ENCODE measurements around the gene HOXA3. TPM values are rescaled to one million over a fixed set of nuclear protein-coding genes. Genes with fewer than 3 reads are reported as not detected.
A peak's percentile ranks its signal among the peaks of the same experiment; 100 is the strongest.

Gene HOXA3
- total RNA-seq, 8 experiments from 2014 or later: 1.4 to 38.6 (median 18.7) TPM

DNA sequence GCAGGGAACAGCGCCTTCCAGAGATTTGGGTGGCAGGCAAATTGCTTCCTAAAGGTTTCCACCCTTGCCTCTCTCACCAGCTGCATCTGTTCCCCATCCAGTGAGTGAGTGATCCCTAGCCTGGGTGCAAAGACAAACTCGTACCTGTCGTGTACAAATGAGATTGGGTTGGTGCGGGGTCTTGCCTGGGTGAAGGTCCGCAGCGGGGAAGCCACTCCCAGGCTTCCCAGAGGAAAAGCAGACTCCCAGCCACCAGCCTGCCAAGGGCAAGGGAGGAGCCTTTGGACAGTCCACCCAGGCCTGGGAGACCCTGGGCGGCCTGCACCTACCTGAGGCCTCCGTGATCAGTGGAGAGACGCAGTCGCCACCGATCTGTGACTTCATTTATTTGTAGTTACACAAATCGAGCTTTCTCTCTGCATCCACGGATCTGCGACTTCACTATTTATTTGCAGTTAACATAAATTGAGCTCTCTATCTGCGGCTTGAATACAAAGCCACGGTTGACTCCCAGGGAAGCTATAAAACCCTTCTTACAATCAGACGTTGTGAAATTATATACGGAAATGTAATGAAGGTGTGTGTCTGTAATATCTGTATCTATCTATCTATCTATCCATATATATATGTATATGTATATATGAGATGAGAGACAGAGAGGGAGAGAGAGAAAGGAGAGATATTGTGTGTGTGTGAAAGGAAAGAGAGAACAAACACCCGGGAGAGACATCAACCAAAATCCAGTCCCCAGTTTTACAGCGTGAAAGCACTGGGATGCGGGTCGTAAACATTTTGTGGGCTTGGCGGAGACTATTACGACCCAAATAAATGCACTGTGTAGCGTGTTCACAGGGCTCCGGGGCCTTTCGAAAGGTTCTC lies 7.1 kb upstream of the HOXA3 start:
- no peak overlapping the region for H3K4me3 ChIP-seq
- in situ Hi-C loops (cut with MboI; ENCODE audit: low pct_unique_long_range_greater_than_20kb in 2 of 9, low sequenced_read_pairs in 9 of 9, unreplicated experiment in 9 of 9): loop anchor here in 5 of 9 experiments (5.0 to 25.0 kb wide), 4 partner anchors 462 to 1297 kb away; no protein-coding TSS in a partner anchor
- H3K27ac ChIP-seq: no peak overlapping the region
- peaks cover 5 to 13% of the 10 kb centered on the region in 2 donors for H3K4me1 ChIP-seq (replicated peaks in 1 of 2)
- no peak for ATAC-seq (replicated peaks in 6 of 8)
- WGBS, 10 experiments: 65 to 98% (median 90%) methylated on average over 1 to 22 of the region's 27 CpGs

DNA sequence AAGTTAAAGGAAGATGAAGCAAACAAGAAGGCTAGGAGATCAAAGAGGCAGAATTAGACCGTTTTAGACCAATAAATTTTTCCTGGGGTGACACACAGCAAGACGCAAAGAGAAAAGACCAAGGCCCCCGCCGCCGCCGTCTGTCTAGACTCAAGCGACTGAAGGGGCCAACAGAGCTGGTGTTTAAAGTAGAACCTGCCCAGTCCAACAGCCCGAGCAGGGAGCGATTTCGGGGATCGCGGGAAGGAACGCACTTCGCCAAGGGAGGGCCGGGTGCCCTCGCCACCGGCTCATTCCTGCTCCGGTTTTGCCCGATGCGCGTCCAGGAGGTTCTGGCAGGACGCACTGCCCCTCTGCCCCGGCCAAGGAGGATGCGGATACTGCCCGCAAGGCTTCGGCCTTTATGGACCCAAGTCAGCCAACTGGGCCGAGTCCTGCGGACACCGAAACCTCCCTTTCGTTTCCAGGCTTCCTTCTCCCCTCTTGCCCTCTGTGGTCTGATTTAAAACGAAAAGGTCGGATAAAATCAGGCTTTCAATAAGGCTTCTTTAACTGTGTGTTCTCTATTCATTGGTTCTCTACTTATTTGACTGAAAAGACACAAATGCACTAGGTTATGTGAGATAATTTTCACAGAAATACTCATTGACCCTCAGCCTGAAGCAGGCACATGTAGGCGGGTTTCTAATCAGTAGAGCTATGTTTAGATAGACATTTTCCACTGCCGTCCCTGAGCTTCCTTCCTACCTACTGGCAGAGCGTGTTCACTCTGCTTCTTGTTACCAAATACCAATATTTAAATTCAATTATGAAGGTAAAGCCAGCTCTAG lies 6.3 kb upstream of the HOXA3 start:
- no peak overlapping the region for H3K4me3 ChIP-seq
- no peak for ATAC-seq (replicated peaks in 6 of 8)
- H3K4me1 ChIP-seq (replicated peaks in 1 of 2): peaks cover 5 to 13% of the 10 kb centered on the region in 2 donors
- in situ Hi-C loops (cut with MboI; ENCODE audit: low pct_unique_long_range_greater_than_20kb in 2 of 9, low sequenced_read_pairs in 9 of 9, unreplicated experiment in 9 of 9): loop anchor here in 5 of 9 experiments (5.0 to 25.0 kb wide), 4 partner anchors 461 to 1296 kb away; no protein-coding TSS in a partner anchor
- WGBS, 10 experiments: 22 to 100% (median 95%) methylated on average over 2 to 26 of the region's 35 CpGs; no CpG with 5 or more reads in 2 of the 10 experiments
- H3K27ac ChIP-seq: no peak overlapping the region

DNA sequence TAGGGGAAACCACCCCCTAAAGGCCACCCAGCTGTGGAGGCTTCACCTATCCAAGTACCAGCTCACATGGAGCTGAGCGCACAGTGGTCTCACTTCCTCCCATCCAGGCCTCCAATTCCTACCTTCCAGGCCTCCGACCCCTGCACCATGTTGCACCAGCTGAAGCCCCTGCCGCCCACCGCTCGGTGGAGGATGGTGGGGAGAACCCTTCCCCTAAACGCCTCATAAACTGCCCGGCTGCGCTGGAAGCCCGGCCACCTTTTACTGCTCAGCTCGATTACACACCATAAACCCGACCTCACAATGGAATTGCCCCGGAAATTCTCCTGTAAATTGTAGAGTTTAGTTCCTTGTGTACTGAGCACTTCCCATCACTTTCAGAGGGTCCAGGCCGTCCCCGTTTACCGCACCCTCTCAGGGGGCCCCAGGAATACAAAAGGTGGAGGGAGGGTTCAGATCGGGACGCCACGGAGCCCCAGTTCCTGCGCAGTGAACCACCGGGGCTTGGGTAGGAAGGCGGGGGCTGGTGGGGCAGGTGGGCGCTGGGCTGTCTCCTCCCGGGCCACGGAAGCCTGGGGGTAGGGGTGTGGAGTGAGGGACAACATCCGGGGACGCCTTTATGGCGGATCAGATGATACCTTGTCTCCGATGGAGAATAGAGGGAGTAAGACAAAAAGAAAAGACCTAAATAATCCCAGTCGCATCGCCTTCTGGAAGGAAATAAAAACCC lies 5.5 kb upstream of the HOXA3 start:
- no peak for ATAC-seq (replicated peaks in 6 of 8)
- H3K27ac ChIP-seq: no peak overlapping the region
- H3K4me1 ChIP-seq (replicated peaks in 1 of 2): peaks cover 5 to 13% of the 10 kb centered on the region in 2 donors
- in situ Hi-C loops (cut with MboI; ENCODE audit: low pct_unique_long_range_greater_than_20kb in 2 of 9, low sequenced_read_pairs in 9 of 9, unreplicated experiment in 9 of 9): loop anchor here in 5 of 9 experiments (5.0 to 25.0 kb wide), 4 partner anchors 461 to 1296 kb away; no protein-coding TSS in a partner anchor
- 20 to 100% (median 98%) methylated on average over 1 to 7 of the region's 30 CpGs; no CpG with 5 or more reads in 4 of the 10 experiments for WGBS, 10 experiments
- no peak overlapping the region for H3K4me3 ChIP-seq

DNA sequence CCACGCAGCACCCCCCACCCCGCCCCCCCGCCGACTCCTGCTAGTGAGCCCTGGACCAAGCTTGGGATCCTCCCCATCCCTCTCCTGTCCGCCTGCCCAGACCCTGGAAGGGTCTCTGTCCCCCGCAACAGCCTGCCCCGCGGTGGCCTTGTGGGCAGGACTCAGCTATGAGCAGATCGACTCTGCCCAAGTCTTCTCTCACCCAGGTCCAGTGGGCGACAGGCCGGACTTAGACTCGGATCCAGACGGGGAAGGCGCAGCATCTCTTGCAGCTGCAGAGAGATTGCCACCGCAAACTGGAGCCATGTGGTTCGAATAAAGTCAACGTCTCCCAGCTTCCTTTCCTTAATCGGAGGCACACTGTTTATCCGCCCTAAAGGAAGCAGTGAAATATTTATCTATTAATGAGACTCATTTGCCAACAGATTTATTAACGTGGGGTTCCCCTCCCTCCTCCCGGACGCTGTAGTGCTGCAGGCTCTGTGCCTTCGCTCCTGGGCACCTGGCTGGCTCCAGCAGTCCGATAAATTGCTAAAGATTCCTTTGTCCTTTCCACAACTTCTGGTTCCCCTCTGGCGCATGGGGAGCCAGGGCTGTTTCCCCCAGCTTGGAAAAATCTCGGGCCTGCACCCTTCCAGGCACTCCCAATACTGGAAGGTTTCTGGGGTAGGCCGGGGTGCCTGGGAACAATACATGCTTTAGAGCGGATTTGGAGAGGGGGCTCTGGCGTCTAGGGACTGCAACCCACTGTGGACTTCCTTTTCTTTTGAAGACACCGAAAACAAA lies 4.7 kb upstream of the HOXA3 start:
- Histone ChIP-seq H3K27ac (no peak overlapping the region), H3K4me1 (replicated peaks in 1 of 2) (peaks cover 5 to 13% of the 10 kb centered on the region in 2 donors), H3K4me3 (peak overlapping the region; percentile 43 to 64 (median 50))
- WGBS, 10 experiments: 33 to 100% (median 47%) methylated on average over 2 to 10 of the region's 30 CpGs; no CpG with 5 or more reads in 3 of the 10 experiments
- in situ Hi-C loops (cut with MboI; ENCODE audit: low pct_unique_long_range_greater_than_20kb in 2 of 9, low sequenced_read_pairs in 9 of 9, unreplicated experiment in 9 of 9): loop anchor here in 5 of 9 experiments (5.0 to 25.0 kb wide), 4 partner anchors 460 to 1295 kb away; no protein-coding TSS in a partner anchor
- ATAC-seq (replicated peaks in 6 of 8): peak in 5 of 8 experiments; percentile 12 to 31 (median 26)

DNA sequence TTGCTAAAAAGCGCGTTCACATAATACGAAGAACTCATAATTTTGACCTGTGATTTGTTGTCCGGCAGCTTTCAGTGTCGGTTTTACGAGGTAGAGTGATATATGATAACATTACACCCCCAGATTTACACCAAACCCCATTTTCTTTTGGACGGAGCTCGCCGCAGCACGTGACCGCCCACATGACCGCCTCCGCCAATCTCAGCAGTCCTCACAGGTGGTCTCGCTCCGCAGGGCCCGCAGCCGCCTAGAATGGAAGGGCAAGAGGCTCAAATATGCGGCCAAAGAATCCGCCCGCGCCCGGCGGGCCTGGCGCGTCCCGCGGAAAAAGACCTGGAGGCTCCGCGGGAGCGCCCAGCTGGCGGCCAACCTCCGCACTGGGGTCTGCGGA lies 4.1 kb upstream of the HOXA3 start, which contains the start of gene HOXA7:
Gene HOXA7 (minus strand): TSS at position 168 of the 391 bp plus-strand sequence. CDS start 130 bp downstream, at position 38.
- ATAC-seq (replicated peaks in 6 of 8): peak; percentile 29 to 82 (median 71)
- Histone ChIP-seq H3K4me1 (replicated peaks in 1 of 2) (peaks cover 7 to 15% of the 10 kb centered on the region in 2 donors), H3K4me3 (peak within 1 kb of the TSS; percentile 43 to 64 (median 50)), H3K27ac (peak within 1 kb of the TSS in 1 of 2 donors; percentile 46)
- in situ Hi-C loops (cut with MboI; ENCODE audit: low pct_unique_long_range_greater_than_20kb in 2 of 9, low sequenced_read_pairs in 9 of 9, unreplicated experiment in 9 of 9): loop anchor here in 5 of 9 experiments (5.0 to 25.0 kb wide), 4 partner anchors 459 to 1294 kb away; no protein-coding TSS in a partner anchor
- 0 to 50% (median 3%) methylated on average over 2 to 16 of the region's 33 CpGs; no CpG with 5 or more reads in 2 of the 10 experiments for WGBS, 10 experiments

DNA sequence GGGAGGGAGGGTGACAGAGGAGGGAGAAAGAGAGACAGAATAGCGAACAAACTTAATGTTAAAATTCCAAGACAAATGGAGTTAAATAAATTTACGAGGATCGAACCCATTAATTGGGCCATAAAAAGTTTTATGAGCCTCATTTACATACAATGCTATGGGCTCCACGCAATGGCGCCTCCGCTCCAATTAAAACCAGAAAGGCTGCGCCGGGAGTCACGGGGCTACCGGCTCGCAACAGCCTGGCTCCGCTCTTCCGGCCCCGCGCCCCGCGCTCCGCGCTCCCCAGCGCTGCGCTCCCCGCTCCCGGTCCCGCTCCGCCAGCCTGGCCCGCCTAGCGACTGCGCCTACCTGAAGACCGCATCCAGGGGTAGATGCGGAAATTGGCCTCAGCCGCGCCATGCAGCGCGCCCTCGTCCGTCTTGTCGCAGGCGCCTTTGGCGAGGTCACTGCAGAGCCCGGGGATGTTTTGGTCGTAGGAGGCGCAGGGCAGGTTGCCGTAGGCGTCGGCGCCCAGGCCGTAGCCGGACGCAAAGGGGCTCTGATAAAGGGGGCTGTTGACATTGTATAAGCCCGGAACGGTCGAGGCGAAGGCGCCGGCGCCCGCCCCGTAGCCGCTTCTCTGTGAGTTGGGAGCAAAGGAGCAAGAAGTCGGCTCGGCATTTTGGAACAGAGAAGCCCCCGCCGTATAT lies 3.6 kb upstream of the HOXA3 start:
- ATAC-seq (replicated peaks in 6 of 8): peak; percentile 12 to 52 (median 32)
- Histone ChIP-seq H3K4me1 (replicated peaks in 1 of 2) (peaks cover 9 to 13% of the 10 kb centered on the region in 2 donors), H3K27ac (peak overlapping the region in 1 of 2 donors; percentile 46), H3K4me3 (peak overlapping the region; percentile 43 to 64 (median 50))
- in situ Hi-C loops (cut with MboI; ENCODE audit: low pct_unique_long_range_greater_than_20kb in 2 of 9, low sequenced_read_pairs in 9 of 9, unreplicated experiment in 9 of 9): loop anchor here in 5 of 9 experiments (5.0 to 25.0 kb wide), 4 partner anchors 459 to 1294 kb away; no protein-coding TSS in a partner anchor
- WGBS, 10 experiments: 0 to 44% (median 1%) methylated on average over 3 to 20 of the region's 63 CpGs; no CpG with 5 or more reads in 1 of the 10 experiments

DNA sequence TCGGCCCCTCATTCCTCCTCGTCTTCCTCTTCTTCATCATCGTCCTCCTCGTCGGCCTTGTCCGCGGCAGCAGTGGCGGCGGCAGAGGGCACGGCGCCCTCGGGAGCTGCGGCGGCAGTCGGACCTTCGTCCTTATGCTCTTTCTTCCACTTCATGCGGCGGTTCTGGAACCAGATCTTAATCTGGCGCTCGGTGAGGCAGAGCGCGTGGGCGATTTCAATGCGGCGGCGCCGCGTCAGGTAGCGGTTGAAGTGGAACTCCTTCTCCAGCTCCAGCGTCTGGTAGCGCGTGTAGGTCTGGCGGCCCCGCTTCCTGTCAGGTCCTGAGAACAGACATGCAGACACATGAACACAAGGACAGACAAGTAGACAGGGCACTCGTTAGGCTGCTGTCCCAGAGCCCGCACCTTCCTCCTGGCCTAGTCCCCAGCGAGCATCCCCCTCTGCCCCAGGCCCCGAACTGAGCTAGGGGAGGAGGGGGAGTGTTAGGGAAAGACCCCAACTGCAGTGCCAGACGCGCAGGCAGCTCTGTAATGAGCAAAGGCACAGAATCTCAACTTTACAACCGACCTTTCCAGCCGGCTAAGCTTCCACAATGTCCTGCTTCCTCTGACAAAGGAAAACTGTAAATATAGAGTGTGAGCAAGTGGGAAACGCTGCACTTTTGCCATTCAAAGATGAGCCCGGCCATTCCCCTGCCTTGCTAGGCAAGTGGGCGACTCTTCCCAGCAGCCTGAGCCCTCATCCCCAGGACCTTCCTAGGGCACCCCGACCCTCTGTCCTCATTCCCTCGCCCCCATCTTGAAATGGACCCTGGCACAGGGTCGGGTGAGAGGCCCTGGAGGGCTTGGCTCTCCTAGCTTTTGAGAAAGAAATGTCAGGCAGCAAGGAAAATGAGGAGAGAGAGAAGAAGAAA lies 2.8 kb upstream of the HOXA3 start:
- Histone ChIP-seq H3K27ac (no peak overlapping the region), H3K4me3 (peak overlapping the region; percentile 43 to 64 (median 50)), H3K4me1 (replicated peaks in 1 of 2) (peaks cover 6 to 15% of the 10 kb centered on the region in 2 donors)
- WGBS, 10 experiments: 17 to 100% (median 51%) methylated on average over 2 to 19 of the region's 48 CpGs; no CpG with 5 or more reads in 1 of the 10 experiments
- ATAC-seq (replicated peaks in 6 of 8): no peak
- in situ Hi-C loops (cut with MboI; ENCODE audit: low pct_unique_long_range_greater_than_20kb in 2 of 9, low sequenced_read_pairs in 9 of 9, unreplicated experiment in 9 of 9): loop anchor here in 5 of 9 experiments (5.0 to 25.0 kb wide), 4 partner anchors 458 to 1293 kb away; no protein-coding TSS in a partner anchor

DNA sequence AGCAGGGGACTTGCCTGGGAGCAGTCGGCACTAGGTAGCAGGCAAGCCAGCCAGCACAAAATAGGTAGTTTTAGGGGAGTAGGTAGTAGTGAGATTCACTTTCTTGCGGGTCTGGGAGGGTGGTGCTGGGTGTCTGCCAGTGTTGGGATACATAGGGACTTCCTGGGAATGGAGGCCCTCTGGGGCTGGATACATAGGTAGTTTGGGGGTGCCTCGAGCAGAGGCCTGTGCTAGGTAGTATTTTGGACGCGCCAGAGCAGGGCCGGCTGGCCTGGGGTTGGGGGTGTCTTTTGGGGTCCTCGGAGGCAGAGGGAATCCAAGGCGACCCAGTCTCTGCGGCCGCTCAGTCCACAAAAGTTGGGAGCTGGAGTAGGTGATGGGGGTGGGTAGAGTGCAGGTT lies 2.0 kb upstream of the HOXA3 start:
- no peak for ATAC-seq (replicated peaks in 6 of 8)
- Histone ChIP-seq H3K4me3 (no peak overlapping the region), H3K27ac (no peak overlapping the region), H3K4me1 (replicated peaks in 1 of 2) (peaks cover 5 to 18% of the 10 kb centered on the region in 2 donors)
- in situ Hi-C loops (cut with MboI; ENCODE audit: low pct_unique_long_range_greater_than_20kb in 2 of 9, low sequenced_read_pairs in 9 of 9, unreplicated experiment in 9 of 9): loop anchor here in 5 of 9 experiments (25.0 kb wide), 3 partner anchors 767 to 1292 kb away; no protein-coding TSS in a partner anchor
- WGBS, 10 experiments: 67 to 100% (median 94%) methylated on average over 1 to 5 of the region's 10 CpGs; no CpG with 5 or more reads in 6 of the 10 experiments

DNA sequence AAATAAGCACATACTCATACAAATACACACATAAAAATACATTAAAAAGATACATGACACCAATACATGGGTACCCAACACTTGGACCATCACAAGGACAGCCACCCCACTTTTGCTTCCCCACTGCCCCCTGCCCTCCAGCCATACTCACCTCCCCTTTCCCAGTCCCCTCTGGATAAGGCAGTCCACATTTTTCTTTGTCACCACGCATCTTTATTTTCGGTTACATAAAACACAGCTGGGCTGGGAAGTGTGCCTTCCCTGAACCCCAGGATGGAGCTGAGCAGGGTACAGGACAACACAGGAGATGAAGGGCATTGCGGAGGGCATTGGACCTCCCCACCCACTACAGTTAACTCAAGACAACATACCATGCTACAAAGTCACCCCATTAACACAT lies 1.1 kb upstream of the HOXA3 start:
- no peak for ATAC-seq (replicated peaks in 6 of 8)
- Histone ChIP-seq H3K4me3 (no peak overlapping the region), H3K4me1 (replicated peaks in 1 of 2) (peaks cover 5 to 27% of the 10 kb centered on the region in 2 donors), H3K27ac (no peak overlapping the region)
- in situ Hi-C loops (cut with MboI; ENCODE audit: low pct_unique_long_range_greater_than_20kb in 2 of 9, low sequenced_read_pairs in 9 of 9, unreplicated experiment in 9 of 9): loop anchor here in 5 of 9 experiments (25.0 kb wide), 3 partner anchors 766 to 1291 kb away; no protein-coding TSS in a partner anchor
- WGBS, 10 experiments: 20 to 100% (median 82%) methylated on average over 1 to 2 of the region's 3 CpGs; no CpG with 5 or more reads in 4 of the 10 experiments

Measured in motor neuron (in vitro differentiated cells).